ENCODE data around the gene HDGFL2.

The HDGFL2 gene

GRCh38 chr19:4471403-4472173 lies 509 bp upstream of the HDGFL2 start:
- peak; percentile 100 for DNase-seq

- no peak for DNase-seq
These were observed 1.1 kb downstream of the HDGFL2 start for GRCh38 chr19:4473011-4473762.

GRCh38 chr19:4473763-4474513 lies 1.8 kb downstream of the HDGFL2 start:
- no peak for DNase-seq

DNA sequence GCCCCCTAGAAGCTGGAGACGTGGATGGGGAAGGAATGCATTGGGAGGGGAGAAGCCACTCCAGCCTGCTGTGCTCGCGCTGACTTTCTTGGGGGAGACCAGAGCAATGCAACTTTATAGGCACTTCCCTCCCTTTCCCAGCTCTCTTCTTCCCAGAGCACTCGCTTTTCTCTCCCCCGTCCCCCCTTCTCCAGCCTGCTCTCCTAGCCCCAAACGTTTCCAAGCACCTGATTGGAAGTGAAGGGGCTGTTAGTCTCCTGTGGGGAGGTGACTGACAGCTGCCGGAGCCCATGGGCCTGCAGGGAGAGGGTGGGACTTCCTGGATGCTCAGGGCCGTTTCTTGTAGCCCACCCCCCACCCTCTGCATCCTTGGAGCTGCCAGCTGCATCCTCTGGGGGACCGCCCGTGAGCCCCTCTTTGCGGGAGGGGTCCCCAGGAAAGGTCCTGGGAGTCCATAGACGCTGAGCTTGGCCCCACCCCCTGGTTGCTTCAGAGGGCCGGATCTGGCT lies 2.5 kb downstream of the HDGFL2 start:
- DNase-seq: peak; percentile 82

DNA sequence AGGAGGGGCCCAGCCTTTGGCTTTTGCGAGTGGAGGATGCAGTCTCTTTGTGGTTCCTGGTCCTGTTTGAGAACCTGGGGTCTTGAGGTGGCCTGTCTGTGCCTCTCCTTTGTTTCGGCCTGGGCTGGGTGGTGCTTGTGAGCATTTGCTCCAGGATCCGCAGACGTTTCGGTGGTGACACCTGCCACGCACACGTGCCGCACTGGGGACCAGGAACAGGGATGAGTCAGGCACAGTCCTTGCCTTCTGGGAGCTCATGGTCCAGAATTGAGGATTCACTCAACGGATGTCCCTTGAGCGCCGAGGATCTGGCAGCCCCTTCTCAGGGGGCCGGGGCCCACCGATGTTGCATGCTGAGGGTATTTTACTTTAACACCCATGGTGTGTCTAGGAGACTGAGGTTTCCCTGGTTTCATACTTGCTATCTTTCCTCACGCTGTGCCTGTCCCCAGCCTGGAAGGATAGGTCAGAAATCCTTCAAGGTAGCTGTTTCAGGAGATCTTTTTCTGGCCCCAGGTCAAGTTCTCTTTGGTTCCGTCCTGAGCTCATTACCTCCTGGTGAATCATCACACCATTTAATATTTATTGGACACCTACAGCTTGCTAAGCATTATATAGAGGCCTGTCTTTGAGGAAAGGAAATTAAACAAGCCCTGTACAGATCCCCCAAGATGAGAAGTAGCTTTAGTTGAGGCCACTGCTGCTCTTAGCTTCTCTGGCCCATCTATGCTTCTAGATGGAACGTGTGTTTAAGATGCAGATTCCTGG lies 5.1 kb downstream of the HDGFL2 start:
- no peak for DNase-seq

DNA sequence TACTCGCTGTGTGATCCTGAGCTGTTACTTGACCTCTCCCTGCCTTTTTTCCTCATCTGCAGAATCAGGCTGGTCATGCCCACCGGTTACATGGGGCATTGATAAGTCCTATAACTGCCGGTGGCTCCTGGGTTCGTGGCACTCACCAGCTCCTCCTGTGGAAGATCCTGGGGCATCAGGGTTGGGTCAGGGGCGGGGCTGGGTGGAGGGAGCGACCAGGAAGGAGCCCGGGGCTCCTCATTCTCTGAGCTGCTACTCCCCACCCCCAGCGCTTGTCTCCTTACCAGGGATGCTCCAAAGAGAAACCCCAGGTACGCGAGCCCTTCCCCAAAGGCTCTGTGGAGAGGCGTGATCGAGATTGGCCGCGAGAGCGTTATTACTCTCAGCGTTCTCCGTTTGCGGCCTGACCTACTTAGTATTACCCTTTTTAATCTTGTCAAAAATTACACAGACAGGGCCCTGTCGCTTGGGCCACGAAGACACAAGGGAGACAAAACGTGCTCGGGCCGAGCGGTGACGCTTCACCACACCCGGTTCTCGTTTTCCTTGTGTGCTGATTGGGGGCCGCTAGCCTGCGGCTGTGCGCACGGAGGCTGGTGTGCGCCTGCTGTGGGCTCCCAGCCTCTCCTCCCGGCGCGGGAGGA lies 10.7 kb downstream of the HDGFL2 start:
- no peak for DNase-seq

GRCh38 chr19:4483385-4483784 lies 11.3 kb downstream of the HDGFL2 start:
- no peak for DNase-seq

- no peak for DNase-seq
These were observed 15.5 kb downstream of the HDGFL2 start for GRCh38 chr19:4487572-4487971.

DNA sequence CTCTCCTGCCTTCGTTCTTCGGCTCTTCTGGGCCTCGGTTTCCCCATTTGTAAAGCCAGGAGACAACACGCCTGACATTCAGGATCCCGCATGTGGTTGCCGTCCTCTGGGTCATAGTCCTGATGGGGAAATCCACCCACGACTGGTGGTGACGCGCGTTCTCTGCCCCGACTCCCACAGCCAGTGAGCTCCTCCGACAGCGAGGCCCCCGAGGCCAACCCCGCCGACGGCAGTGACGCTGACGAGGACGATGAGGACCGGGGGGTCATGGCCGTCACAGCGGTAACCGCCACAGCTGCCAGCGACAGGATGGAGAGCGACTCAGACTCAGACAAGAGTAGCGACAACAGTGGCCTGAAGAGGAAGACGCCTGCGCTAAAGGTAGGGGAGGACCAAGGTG lies 16.4 kb downstream of the HDGFL2 start:
- no peak for DNase-seq

DNA sequence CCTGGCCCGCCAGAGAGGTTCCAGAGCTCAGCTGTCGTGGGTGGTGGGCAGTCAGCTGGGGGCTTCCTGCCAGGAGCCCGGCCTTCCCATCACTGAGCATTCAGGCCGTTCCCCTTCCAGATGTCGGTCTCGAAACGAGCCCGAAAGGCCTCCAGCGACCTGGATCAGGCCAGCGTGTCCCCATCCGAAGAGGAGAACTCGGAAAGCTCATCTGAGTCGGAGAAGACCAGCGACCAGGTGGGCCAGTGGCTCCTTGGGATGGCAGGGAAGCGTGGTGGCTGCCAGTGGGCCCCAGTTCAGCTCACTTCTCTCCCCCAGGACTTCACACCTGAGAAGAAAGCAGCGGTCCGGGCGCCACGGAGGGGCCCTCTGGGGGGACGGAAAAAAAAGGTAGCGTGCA lies 19.3 kb downstream of the HDGFL2 start:
- DNase-seq: no peak

DNA sequence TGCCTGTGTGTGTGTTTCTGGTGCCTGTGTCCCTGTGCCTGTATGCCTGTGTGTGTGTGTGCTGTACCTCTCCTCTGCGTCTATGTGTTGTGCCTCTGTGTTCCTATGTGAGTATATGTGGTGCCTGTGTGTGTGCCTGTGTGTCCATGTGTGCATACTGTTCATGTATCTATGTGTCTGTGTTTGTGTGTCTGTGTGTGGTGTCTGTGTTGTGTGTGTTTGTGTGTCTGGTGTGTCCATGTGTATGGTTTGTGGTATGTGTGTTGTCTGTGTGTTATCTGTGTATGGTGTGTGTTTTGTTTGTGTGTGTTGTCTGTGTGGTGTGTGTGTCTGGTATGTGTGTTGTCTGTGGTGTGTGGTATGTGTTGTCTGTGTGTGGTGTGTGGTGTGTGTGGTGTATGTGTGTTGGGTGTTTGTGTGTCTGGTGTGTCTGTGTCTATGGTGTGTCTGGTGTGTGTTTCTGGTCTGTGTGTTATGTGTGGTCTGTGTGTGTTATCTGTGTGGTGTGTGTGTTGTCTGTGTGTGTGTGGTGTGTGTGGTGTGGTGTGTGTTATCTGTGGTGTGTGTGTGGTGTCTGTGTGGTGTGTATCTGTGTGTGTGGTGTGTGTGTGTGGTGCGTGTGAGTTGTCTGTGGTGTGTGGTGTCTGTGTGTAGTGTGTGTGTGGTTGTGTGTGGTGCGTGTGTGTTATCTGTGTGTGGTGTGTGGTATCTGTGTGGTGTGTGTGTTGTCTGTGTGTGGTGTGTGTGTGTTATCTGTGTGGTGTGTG lies 20.4 kb downstream of the HDGFL2 start:
- no peak for DNase-seq

DNA sequence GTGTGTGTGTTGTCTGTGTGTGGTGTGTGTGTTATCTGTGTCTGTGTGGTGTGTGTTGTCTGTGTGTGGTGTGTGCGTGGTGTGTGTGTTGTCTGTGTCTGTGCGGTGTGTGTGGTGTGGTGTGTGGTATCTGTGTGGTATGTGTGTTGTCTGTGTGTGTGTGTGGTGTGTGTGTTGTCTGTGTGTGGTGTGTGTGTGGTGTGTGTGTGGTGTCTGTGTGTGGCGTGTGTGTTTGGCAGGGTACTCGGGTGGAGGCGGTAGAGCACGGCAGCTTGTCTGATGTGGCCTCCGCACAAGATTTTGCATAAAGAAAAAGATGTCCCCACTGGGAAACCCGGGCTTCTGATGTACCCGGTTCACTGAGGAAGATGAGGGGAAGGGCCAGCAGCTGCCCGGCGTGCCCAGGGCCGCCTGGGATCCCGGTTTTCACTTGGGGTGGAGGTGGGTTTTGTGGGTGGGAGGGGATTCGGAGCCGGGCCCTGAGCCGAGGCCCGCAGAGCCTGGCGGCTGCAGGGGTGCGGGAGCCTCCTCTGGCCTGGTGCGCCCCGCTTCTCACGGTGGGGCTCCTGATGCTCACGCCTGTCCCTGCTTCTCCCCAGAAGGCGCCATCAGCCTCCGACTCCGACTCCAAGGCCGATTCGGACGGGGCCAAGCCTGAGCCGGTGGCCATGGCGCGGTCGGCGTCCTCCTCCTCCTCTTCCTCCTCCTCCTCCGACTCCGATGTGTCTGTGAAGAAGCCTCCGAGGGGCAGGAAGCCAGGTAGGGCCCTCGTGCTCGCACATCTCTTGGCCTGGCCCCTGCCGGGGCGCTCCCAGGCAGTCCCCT lies 21.2 kb downstream of the HDGFL2 start:
- no peak for DNase-seq

DNA sequence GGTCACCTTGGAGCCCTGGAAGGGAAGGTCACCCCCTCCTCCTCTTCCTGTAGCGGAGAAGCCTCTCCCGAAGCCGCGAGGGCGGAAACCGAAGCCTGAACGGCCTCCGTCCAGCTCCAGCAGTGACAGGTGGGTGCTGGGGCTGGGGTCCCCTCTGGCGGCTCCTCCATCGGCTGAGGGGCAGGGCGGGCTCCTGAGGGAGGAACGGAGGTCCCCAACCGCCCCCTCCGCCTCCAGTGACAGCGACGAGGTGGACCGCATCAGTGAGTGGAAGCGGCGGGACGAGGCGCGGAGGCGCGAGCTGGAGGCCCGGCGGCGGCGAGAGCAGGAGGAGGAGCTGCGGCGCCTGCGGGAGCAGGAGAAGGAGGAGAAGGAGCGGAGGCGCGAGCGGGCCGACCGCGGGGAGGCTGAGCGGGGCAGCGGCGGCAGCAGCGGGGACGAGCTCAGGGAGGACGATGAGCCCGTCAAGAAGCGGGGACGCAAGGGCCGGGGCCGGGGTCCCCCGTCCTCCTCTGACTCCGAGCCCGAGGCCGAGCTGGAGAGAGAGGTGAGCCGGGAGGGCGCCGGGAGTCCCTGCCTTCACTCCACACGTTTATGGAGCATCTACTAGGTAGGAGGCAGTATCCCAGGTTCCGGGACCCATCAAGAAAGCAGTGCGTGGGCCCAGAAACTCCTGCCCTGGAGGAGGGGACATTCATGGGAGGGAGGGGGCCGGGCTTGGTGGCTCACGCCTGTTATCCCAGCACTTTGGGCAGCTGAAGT lies 22.0 kb downstream of the HDGFL2 start:
- no peak for DNase-seq

DNA sequence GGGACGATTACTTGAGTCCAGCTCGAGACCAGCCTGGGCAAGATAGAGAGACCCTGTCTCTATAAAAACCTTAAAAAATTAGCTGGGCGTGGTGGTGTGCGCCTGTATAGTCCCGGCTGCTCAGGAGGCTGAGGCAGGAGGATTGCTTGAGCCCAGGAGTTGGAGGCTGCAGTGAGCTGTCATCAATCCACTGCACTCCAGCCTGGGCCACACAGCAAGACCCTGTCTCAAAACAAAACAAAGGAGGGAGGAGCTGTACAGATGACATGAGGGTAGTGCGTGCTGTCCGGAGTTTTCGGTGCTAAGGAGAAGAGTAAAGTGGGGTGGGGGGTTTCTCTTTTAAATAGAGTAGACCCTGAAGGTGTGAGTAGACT lies 22.6 kb downstream of the HDGFL2 start:
- DNase-seq: no peak

GRCh38 chr19:4495471-4495870 lies 23.4 kb downstream of the HDGFL2 start:
- no peak for DNase-seq

DNA sequence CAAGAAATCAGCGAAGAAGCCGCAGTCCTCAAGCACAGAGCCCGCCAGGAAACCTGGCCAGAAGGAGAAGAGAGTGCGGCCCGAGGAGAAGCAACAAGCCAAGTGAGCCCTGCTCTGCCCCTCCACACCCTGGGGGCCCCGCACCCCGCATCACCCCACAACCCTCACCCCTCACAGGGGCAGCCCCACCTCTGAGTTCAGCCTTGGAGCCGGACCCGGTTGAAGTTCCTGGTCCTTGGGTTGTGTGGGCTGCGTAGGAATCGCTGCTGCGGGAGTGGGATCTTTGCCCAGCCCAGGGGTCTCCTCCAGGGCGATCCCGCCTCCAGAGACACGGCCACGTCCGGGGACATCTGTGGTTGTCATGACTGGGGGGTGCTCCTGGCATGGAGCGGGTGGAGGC lies 24.2 kb downstream of the HDGFL2 start:
- DNase-seq: no peak

GRCh38 chr19:4497770-4498389 lies 25.8 kb downstream of the HDGFL2 start:
- DNase-seq: no peak

DNA sequence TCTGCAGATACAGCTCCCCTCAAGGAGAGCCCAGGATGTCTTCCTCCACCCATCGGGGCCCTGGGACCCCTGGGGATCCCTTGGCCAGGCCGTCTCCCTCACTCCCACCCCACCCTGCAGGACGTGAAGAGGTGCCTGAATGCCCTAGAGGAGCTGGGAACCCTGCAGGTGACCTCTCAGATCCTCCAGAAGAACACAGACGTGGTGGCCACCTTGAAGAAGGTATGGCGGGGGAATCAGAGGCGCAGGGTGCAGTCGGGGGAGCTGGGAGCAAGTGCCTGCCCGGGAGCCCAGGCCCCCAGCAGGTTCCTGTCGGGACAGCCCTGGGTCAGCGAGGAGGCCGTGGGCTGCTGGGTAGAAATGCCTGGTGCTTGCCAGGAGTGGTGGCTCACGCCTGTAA lies 26.6 kb downstream of the HDGFL2 start:
- DNase-seq: no peak

GRCh38 chr19:4499318-4499717 lies 27.2 kb downstream of the HDGFL2 start:
- no peak for DNase-seq
